ENCODE measurements around the gene GATA2.

GATA2 gene

GRCh38 chr3:128454310-128454618 is 38.7 kb downstream of the GATA2 start:
- no peak for DNase-seq

- no peak for DNase-seq
Measured at GRCh38 chr3:128453501-128454309, 39.3 kb downstream of the GATA2 start.

- no peak for DNase-seq
Measured at GRCh38 chr3:128452678-128453275, 40.2 kb downstream of the GATA2 start.

- no peak for DNase-seq
Measured at GRCh38 chr3:128452120-128452519, 40.9 kb downstream of the GATA2 start.

- no peak for DNase-seq
Measured at GRCh38 chr3:128449111-128449638, 43.8 kb downstream of the GATA2 start.

GRCh38 chr3:128448491-128448890 is 44.5 kb downstream of the GATA2 start:
- DNase-seq = no peak

- no peak for DNase-seq
Measured at GRCh38 chr3:128447561-128448013, 45.4 kb downstream of the GATA2 start.

- no peak for DNase-seq
Measured at GRCh38 chr3:128446821-128447220, 46.2 kb downstream of the GATA2 start.

GRCh38 chr3:128445357-128445756 is 47.6 kb downstream of the GATA2 start:
- DNase-seq = no peak

GRCh38 chr3:128443771-128444170 is 49.2 kb downstream of the GATA2 start:
- DNase-seq = no peak

- DNase-seq = no peak
Measured at GRCh38 chr3:128442949-128443348, 50.1 kb downstream of the GATA2 start.

- no peak for DNase-seq
Measured at GRCh38 chr3:128442070-128442469, 50.9 kb downstream of the GATA2 start.

- no peak for DNase-seq
Measured at GRCh38 chr3:128439226-128439625, 53.8 kb downstream of the GATA2 start.

GRCh38 chr3:128438488-128439072 is 54.4 kb downstream of the GATA2 start:
- no peak for DNase-seq

- no peak for DNase-seq
Measured at GRCh38 chr3:128436214-128436613, 56.8 kb downstream of the GATA2 start.

- DNase-seq = no peak
Measured at GRCh38 chr3:128435561-128435960, 57.4 kb downstream of the GATA2 start.

GRCh38 chr3:128435058-128435457 is 57.9 kb downstream of the GATA2 start:
- DNase-seq = no peak

GRCh38 chr3:128434524-128434923 is 58.5 kb downstream of the GATA2 start:
- no peak for DNase-seq

- DNase-seq = no peak
Measured at GRCh38 chr3:128433837-128434165, 59.2 kb downstream of the GATA2 start.

GRCh38 chr3:128432971-128433836 is 59.8 kb downstream of the GATA2 start:
- DNase-seq = no peak

GRCh38 chr3:128432301-128432970 is 60.6 kb downstream of the GATA2 start:
- no peak for DNase-seq

GRCh38 chr3:128431803-128432300 is 61.1 kb downstream of the GATA2 start:
- no peak for DNase-seq

Data from CD4-positive, alpha-beta T cell treated with Interleukin-15 for 1 hour (primary cell).